GM21576 (cell line): ENCODE results near the gene APBB2.

Experiments used
- ATAC-seq: cut with Tn5 transposase; IDR thresholded peaks from one replicate; pipeline ENCODE4 v1.9.1; 2021; ENCODE audit warnings: mild to moderate bottlenecking, moderate library complexity; ENCODE audit not compliant: unreplicated experiment

Gene APBB2

DNA sequence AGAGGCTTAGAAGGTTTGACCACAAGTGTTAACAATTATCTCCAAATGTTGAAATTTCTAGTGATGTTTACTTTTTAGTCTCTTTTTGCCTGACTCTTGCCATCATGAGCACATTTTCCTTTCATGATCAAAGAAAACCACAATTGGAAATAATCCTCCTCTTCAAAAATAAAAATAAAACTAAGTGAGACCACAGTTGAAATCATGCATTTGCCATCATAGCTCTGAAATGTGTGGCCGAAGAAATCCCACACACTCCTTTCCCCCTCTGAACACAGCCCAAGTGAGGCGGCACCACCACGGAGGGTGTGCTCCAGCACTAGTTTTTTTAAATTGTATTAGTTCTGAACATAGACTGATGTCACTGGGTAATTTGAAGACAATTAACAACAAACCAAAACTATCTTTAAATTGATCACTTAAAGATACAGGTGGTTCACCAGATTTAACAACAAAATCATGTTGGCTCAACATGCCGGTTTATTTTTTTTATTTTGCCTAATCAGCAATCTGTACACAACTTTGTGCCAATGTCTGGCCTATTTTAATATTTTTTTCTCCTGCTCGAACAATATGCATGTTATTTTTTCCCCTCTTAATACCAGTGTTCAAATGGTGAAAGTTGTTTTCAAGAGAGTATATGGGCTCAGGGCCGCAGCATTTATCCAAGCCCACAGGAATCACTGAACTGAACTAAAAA is 17.6 kb downstream of the APBB2 start:
- ATAC-seq: no peak

DNA sequence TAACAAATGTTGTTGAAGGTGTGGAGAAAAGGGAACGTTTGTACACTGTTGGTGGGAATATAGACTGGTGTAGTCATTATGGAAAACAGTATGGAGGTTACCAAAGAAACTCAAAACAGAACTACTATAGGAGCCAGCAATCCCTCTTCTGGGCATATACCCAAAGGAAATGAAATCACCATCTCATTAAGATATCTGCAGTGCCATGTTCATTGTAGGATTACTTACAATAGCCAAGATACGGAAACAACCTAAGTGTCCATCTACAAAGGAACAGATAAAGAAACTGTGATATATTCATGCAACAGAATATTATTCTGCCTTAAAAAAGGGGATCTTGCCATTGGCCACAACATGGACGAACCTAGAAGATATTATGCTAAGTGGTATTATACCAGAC is 22.2 kb downstream of the APBB2 start:
- ATAC-seq: no peak

DNA sequence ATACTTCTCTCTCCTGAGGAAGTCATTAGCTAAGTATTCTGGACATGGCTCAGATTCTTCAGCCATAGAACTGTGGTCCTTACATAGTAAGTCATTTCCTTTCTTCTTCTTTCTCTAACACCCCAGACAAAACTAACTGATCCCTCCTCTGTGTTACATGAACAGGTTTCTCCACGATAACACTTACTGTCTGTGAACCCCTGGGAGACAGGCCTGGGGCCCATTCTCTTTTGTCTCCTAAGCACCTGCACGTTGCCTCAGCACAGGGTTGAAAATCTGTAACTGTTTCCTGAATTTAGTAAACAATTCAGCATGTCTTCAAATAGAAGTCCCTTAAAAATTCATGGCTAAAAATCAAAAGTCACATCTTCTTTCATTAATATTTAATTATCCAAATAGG is 24.7 kb downstream of the APBB2 start:
- no peak for ATAC-seq

DNA sequence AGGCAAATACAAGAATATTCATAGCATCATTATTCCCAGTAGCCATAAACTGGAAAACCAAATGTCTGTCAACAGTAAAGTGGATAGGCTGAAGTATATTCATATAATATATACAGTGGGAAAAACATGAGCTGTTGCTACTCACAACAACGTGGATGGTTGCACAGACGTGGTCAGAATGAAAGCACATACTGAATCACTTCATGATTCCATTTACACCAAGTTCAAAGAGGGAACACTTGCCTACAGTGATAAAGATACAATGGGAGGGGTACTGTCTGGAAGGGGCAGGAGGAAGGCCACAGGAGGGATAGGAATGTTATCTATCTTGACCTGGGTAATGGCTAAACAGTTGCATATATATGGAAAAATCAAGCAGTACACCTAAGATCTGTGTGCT is 25.3 kb downstream of the APBB2 start:
- ATAC-seq: no peak

DNA sequence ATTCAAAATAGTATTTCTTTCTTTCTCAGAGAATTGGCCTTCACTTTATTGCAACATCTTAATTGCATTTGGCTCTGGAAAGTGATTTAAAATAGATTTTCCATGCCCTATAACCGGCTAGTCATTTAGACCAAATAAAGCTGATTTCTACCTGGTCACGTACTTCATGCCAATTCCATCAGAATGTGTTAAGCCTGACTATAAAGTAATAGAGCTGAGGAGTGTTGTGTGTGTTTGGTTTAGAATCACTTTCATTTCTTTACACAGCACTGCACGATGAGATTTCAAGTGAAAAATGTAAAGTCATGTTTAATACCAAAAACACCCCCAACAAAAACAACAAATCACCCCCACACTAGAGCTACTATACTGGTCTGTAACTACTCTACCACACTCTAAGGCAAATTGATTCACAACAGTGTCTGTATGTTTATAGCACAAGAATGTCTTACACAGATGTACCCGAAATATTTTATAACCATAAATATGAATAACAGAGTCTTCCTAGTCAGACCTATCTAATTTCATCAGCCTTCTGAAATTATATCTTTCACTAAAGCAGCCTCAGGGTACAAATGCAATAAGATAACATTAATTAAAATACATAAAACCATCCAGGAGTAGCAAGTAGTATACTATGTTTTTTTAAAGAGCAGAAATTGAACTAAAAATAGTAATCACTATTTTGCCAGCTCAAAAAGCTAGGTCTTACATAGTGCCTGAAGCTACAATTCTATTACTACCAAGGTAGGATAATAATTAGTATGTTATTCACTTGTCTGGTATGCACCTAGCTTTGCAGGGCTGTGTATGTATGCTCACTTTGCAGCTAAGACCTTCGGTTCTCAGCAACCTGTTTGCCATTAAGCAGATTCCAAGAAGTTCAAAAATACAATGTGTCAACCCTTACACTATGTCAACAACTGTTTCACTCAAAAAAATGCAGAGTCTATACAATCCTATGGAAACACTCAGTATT is 28.4 kb downstream of the APBB2 start:
- no peak for ATAC-seq

DNA sequence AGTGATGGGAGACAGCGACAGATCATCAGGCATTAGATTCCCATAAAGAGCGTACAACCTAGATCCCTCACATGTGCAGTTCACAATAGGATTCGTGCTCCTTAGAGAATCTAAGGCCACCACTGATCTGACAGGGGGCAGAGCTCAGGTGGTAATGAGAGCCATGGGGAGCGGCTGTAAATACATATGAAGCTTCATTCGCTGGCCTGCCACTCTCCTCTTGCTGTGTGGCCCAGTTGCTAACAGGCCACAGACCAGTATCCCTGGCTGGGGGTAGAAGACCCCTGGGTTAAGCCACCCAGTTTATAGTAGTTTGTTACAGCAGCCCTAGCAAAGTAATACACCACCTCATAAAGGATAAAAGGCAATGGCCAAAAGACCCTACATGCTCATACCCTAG is 30.3 kb downstream of the APBB2 start:
- no peak for ATAC-seq

DNA sequence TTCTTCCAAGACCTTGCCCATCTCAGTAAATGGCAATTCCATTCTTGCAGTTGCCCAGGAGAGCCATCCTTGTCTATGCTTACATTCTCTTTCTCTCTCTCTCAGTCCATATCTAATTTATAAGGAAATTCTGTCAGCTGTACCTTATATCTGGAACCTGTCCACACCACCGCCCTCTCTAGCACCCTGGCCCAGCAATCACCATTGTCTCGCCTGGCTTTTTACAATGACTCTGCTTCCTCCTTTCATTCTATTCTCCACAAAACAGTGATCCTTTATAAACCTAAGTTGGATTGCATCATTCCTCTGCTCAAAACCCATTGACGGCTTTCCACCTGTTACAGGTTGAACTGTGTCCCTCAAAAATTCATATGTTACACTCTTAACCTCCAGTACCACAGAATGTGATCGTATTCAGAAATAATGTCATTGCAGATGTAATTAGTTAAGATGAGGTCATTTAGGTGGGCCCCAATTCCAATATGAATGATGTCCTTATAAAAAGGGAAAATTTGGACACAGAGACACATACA is 31.3 kb downstream of the APBB2 start:
- ATAC-seq: no peak

DNA sequence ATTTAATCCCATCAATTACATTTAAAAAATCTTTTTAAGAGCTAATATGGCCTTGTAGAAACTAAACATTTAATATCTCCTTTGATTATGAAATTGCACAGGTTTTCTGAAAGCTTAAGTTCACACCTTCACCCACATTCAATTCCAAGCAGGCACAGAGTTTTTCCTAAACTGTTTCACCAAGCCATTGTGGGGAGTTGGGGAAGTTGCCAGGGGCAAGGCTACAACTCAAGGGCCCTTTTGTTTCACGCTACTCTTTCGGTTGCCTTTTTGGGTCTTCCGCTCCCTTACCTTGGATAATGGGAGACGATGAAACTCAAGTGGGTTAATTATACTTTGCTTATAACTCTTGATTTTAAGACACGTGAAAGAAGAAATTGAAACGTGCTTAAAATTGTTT is 33.3 kb downstream of the APBB2 start:
- ATAC-seq: no peak

DNA sequence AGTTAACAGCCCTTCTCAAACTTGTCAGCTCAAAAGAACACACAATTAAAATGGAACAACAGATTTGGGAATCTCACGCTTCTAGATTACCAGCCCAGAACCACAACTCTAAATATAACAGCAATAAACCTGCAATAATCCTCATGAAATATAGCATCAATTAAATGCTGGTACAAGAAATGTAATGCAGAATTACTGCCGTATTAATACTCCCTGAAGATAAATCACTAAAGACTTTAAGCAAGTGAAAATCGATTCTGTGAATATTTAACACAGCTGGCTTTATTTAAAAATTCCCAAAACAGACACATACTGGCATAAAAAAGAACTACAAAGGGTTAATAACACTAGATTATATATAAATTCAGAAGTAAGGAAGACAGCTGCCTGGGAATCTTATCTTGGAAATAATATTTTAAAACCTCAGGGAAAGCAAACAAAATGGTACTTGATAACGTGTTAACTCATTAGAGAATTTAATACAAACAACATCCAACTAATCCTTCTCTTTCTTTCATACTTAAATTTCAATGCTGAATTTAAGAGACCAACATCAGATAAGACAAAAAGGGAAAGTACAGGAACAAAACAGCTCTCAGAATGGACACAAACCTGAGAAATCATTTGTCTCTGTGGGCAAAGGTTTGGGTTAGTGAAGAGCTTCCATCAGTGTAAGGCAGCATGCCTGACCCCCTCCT is 34.7 kb downstream of the APBB2 start:
- ATAC-seq: no peak

DNA sequence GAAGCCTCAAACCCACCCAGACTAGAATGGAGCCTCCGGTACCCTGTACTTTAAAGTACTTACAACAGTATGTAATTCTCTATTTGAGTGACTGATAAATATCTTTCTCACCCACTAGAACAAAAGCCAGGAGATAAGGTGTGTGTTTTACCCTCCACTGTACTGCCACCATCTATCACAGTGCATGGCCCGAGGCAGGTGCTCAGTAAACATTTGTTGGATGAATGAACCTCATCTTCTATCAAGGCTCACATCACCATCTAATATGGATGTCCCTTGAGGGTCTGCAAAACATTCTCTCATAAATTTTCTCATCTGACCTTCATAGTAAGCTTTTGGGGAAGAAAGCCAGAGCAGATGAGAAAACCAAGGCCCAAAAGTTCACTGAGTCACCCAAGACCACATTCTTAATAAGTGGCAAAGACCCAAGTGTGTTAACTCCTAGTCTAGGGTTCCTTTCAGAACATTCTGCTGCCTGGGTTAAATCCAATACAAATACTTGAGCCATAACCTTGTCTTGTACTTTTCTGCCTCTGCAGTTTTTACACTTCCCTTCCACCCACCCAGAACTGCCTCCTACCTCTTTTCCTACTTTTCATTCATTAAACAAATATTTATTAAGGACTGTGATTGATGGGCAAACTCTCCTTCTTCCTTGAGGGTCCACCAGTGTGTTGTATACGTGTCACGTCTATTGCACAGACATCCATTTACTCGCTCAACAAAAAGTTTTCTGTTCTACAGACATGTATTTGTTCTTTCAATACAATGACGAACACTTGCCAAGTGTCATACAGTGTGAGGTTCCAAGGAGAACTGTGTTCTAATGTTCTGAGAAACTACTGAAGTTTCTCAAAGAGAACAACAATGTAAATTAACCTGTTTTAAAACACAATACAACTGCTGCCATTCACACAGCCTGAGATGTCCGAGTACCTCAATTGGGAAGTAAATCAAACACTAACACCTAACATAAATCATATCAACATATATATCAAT is 35.7 kb downstream of the APBB2 start:
- ATAC-seq: no peak

DNA sequence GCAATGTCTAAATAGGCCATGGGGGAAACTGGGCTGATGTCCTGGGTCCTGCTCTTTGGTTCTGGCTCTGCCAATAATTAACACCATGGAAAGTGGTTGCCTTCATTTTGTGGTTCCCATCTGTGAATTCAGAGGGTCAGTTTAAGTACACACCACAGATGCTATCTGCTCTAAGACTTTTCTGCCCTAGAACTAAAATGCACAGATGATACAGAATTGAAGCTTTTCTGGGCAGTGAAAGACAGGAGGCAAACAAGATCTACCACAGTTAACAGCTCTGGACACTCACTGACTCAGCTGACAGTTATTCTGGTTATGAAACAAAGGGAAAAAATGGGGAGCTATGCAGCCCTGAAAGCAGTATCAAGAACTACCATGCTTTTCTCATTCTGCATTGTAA is 37.3 kb downstream of the APBB2 start:
- no peak for ATAC-seq

DNA sequence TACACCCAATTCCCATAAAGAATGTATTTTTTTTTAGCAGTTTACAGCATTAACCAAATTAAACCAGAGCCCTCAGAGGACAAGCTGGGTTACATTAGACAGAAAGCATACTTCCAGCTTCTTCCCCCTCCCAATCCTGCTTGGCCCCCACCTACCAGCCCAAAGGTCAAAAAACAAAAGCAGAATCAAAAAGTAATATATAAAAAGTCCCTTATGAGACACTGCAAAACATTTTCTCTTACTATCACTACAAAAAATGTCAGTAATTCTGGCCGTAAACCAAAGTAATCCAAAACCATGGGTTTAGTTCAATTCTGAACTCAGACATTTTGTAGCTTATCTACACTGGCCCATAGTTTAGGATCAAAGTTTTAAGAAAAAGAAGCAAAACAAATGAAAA is 38.0 kb downstream of the APBB2 start:
- no peak for ATAC-seq

DNA sequence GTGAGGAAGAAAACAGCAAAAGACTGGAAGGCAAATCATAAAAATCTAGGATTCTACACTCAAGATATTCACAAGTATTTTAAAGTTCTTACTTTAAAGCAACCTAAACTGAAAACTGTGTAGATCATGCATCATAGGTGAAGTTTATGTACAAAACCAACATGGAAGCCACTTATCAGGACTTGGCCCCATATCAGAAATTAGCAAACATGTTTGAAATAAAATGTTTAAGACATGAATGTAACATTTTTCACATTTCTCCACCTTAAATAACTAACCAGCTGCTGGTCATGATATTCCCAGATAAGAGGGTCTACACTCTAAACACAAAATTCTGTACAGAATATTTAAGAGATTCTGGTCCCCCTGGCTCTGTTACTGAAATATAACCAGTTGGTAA is 38.5 kb downstream of the APBB2 start:
- no peak for ATAC-seq

DNA sequence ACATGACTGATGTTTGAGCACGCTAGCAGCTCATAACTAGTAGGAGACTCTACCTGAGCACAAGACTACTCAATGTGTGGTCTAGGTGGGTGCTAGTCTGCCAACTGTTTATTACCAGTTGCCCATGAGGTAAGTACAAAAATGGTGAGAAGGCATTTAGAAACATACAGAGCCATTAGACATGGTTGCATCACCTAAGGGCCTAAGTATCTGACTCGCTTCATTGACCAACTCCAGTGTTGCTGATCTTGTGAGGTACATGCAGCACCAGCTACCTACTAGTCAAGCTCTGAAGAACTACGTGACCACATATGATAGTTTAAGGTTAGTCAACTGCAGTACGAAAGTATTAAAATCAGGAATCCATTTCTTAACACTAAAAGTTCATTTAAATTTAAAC is 39.9 kb downstream of the APBB2 start:
- ATAC-seq: no peak

DNA sequence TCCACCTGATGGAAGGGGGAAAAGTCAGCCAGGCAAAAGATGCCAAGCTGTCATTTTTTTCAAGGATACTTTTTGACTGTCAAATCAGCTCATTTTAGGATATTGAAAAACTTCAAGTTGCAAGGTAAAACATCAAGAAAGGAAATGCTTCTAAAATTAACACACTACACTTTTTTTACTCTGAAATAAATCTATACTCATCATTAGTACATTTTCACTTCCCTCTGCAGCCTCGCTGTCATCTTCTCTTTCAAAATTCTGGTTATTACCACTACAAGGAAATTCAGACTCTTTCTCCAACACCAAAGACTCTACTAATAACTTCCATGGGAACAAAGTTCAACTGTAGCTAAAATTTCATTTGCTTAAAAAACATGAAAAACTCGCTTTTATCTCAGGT is 41.6 kb downstream of the APBB2 start:
- ATAC-seq: no peak

DNA sequence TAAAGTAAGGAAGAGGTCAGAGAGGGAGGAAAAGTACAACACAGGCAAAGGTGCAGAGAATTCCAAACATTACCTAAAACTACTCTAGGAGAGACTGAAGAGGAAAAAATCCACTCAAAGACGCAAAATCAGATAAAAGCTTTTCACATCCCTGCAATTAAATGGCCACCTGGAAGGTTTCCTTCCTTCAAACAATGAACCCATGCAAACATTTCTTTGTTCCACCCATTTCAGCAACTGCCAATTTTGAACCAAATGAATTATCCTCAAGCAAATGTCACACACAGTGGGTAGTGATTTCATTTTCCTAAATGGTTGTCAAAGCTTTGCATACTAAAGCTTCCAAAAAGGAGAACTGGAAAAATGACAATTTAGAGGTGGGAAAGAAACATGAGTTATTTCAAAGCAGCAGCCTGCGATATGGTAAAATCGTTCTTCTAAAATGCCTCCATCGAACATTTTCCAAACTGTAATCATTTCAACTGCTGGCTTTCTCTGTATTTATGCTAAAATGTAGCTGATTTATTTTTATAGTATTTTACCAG is 45.0 kb downstream of the APBB2 start:
- ATAC-seq: no peak

DNA sequence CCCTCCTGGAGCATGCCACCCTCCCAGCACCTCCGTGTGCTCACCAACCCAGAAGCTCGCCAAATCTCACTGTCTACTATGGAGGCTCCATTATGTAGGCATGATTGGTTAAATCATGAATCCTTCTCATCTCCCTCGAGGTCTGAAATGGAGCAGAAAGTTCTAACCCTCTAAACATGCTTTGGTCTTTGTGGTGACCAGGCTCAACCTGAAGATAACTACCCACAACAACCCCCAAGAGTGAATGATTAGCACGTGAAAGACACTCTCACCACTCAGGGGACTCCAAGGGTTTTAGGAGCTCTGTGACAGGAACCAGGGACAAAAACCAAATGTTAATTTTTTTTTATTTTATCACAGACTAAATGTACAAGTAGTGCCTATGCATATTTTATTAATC is 47.2 kb downstream of the APBB2 start:
- no peak for ATAC-seq

DNA sequence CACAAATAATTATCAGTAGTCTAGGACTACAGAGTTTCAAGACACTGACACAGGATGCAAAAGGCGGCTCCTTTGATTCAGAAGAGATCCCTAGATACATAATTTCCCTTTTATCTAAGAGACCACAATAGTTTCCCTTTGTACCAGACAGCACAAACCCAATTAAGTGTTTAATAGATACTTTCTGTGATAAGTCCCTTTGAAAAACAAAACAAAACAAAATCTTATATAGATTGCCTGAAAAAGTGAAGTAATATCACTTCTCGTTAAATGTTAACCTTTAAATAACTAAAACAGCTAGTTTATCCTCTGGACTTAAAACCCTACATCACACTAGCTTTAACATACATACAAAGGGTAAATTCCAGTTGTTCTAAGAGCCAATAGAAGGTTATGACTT is 49.9 kb downstream of the APBB2 start:
- no peak for ATAC-seq

DNA sequence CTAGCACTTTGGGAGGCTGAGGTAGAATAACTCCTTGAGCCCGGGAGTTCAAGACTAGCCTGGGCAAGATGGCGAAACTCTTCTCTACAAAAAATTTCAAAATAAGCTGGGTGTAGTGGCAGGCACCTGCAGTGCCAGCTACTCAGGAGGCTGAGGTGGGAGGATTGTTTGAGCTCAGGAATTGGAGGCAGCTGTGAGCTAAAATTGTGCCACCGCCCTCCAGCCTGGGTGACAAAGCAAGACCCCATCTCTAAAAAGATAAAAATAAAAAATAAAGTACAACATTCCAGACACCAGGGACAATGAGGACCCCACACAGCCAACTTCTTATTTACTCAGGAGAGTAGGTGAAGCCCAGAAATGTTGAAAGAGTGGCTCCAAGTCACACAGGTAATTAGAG is 53.0 kb downstream of the APBB2 start:
- no peak for ATAC-seq

DNA sequence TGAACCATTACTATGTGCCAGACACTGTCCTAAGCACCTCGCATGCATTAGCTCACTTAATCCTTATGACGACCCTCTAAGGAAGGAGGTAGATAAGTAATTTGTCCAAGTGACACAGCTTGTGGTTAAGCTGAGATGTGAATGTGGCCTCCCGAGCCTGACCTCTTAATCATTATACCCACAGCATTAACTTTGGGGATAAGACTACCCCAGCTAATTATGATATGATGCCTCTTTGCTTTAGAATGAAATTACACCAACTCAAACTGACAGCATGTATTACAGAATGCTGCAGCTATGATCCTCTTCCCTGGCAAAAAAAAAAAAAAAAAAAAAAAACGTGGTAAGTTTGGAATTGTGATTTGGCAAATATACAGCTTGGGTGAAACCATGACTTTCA is 53.5 kb downstream of the APBB2 start:
- ATAC-seq: no peak
